ENCODE results near the gene TOM1L2.

DNA sequence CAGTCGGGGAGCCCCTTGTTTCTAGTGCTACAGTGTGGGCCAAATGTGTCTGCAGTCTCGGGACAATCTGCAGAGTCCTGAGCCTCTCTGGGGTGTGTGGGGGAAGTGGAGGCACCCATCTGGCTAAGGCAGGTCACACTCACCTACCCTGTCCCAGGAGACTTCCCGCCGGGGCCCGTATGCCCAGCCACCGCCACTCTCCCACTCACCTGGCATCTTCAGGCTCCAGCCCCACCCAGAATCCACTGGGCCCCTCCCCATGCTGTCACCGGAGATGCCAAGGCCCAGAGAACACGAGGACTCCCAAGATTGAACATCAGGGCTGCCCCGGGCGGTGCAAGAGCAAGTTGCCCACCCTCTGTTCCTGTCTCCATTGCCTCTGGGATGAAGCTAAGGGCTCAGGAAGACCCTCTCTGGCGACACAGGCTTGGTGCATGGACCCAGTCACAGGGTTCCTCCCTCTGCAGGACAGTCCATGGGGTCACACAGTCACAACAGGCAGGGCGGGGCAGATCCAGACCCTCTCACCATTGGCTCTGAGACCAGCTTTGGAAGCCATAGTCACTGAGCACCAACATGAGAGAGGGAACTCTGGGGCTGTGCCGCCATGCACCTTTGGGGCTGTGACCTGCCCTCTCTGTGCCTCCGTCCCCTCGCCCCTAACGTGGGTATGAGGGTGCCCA is 173.5 kb downstream of the TOM1L2 start:
- TF ChIP-seq, protein P1, sequence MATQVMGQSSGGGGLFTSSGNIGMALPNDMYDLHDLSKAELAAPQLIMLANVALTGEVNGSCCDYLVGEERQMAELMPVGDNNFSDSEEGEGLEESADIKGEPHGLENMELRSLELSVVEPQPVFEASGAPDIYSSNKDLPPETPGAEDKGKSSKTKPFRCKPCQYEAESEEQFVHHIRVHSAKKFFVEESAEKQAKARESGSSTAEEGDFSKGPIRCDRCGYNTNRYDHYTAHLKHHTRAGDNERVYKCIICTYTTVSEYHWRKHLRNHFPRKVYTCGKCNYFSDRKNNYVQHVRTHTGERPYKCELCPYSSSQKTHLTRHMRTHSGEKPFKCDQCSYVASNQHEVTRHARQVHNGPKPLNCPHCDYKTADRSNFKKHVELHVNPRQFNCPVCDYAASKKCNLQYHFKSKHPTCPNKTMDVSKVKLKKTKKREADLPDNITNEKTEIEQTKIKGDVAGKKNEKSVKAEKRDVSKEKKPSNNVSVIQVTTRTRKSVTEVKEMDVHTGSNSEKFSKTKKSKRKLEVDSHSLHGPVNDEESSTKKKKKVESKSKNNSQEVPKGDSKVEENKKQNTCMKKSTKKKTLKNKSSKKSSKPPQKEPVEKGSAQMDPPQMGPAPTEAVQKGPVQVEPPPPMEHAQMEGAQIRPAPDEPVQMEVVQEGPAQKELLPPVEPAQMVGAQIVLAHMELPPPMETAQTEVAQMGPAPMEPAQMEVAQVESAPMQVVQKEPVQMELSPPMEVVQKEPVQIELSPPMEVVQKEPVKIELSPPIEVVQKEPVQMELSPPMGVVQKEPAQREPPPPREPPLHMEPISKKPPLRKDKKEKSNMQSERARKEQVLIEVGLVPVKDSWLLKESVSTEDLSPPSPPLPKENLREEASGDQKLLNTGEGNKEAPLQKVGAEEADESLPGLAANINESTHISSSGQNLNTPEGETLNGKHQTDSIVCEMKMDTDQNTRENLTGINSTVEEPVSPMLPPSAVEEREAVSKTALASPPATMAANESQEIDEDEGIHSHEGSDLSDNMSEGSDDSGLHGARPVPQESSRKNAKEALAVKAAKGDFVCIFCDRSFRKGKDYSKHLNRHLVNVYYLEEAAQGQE (IDR thresholded peaks at IDR 0.05; ENCODE audit: low read depth) = no peak
- TF ChIP-seq RAD21 (IDR thresholded peaks at IDR 0.05; ENCODE audit: low read depth) = no peak
- TF ChIP-seq EP300 (IDR thresholded peaks at IDR 0.05; ENCODE audit: borderline replicate concordance) = no peak
- TF ChIP-seq MAX (IDR thresholded peaks at IDR 0.05) = no peak
- no peak for TF ChIP-seq FOXM1 (IDR thresholded peaks at IDR 0.05; ENCODE audit: borderline replicate concordance, low read depth)
- TF ChIP-seq YY1 (IDR thresholded peaks at IDR 0.05; ENCODE audit: low read depth) = no peak

Data from Ishikawa (cell line).